Fibroblast of villous mesenchyme (primary cell): ENCODE measurements around the gene PFDN6. TPM values are rescaled to one million over a fixed set of nuclear protein-coding genes. Genes with fewer than 3 reads are reported as not detected.

Experiments used
- DNase-seq: peaks from one replicate; pipeline ENCODE4 v3.0.0-alpha.2; 2010; ENCODE audit warnings: low read depth
- H3K4me3 ChIP-seq: 2 replicates; pipeline ENCODE4 v1.5.1; 2011; ENCODE audit warnings: low read depth, mild to moderate bottlenecking, low read length
- CTCF ChIP-seq: IDR thresholded peaks from 2 replicates; pipeline ENCODE4 v1.5.1; 2012; ENCODE audit warnings: low read depth, mild to moderate bottlenecking, low read length; ENCODE audit not compliant: insufficient read depth
- total RNA-seq: library from RNA; depleted of rRNA; stranded (reverse); fragments of >200 nt; gene quantifications from 2 replicates; pipeline ENCODE4 v1.2.3, GENCODE V29; 2012

PFDN6 gene
- total RNA-seq, 1 donor, result 34.5 TPM

- H3K4me3 ChIP-seq, result no peak overlapping the region
- no peak for TF ChIP-seq CTCF
- DNase-seq, result no peak
Measured at GRCh38 chr6:33335916-33336315, 46.5 kb downstream of the PFDN6 start.

- TF ChIP-seq CTCF, result no peak
- DNase-seq, result no peak
- no peak overlapping the region for H3K4me3 ChIP-seq
Measured at GRCh38 chr6:33336495-33336894, 47.1 kb downstream of the PFDN6 start.

GRCh38 chr6:33339193-33339592, 49.8 kb downstream of the PFDN6 start:
- DNase-seq, result no peak
- TF ChIP-seq CTCF, result no peak

More at GRCh38 chr6:33339193-33339592, 49.8 kb downstream of the PFDN6 start:
- H3K4me3 ChIP-seq, result no peak overlapping the region

Other genes starting within 250 kb of the PFDN6 start
- 0.43 and 0.97 TPM in 2 replicates for gene HLA-DPA1, start 216.0 kb upstream of the PFDN6 start, total RNA-seq
- gene HLA-DPB1, start 213.6 kb upstream of the PFDN6 start, total RNA-seq, result 5.5 and 9.1 TPM in 2 replicates
- gene COL11A2, start 97.1 kb upstream of the PFDN6 start, total RNA-seq, result under 0.01 and 0.32 TPM in 2 replicates
- gene RXRB, start 88.9 kb upstream of the PFDN6 start, total RNA-seq, result 16.8 and 22.5 TPM in 2 replicates
- gene SLC39A7, start 88.7 kb upstream of the PFDN6 start, total RNA-seq, result 142 and 143 TPM in 2 replicates
- 4.2 and 4.7 TPM in 2 replicates for gene HSD17B8, start 84.9 kb upstream of the PFDN6 start, total RNA-seq
- 27.2 and 43.8 TPM in 2 replicates for gene RING1, start 81.1 kb upstream of the PFDN6 start, total RNA-seq
- 35.4 and 38.9 TPM in 2 replicates for gene VPS52, start 17.7 kb upstream of the PFDN6 start, total RNA-seq
- 1,877 and 2,083 TPM in 2 replicates for gene RPS18, start 17.5 kb upstream of the PFDN6 start, total RNA-seq
- gene B3GALT4, start 12.5 kb upstream of the PFDN6 start, total RNA-seq, result 2.6 and 5.5 TPM in 2 replicates
- 99.7 and 108 TPM in 2 replicates for gene WDR46, start 362 bp upstream of the PFDN6 start, total RNA-seq
- gene RGL2, start 9.3 kb downstream of the PFDN6 start, total RNA-seq, result 13.0 and 23.2 TPM in 2 replicates
- 125 and 132 TPM in 2 replicates for gene TAPBP, start 24.5 kb downstream of the PFDN6 start, total RNA-seq
- 14.8 and 16.0 TPM in 2 replicates for gene ZBTB22, start 28.1 kb downstream of the PFDN6 start, total RNA-seq
- 39.6 and 58.7 TPM in 2 replicates for gene DAXX, start 33.4 kb downstream of the PFDN6 start, total RNA-seq
- gene KIFC1, start 102.2 kb downstream of the PFDN6 start, total RNA-seq, result 20.0 and 34.5 TPM in 2 replicates
- gene PHF1, start 121.4 kb downstream of the PFDN6 start, total RNA-seq, result 21.6 and 30.2 TPM in 2 replicates
- 155 and 201 TPM in 2 replicates for gene CUTA, start 128.5 kb downstream of the PFDN6 start, total RNA-seq
- gene SYNGAP1, start 130.5 kb downstream of the PFDN6 start, total RNA-seq, result 6.4 and 7.8 TPM in 2 replicates
- gene ZBTB9, start 165.0 kb downstream of the PFDN6 start, total RNA-seq, result 4.7 and 5.2 TPM in 2 replicates